ENCODE results near the gene PLCB3. TPM values are rescaled to one million over a fixed set of nuclear protein-coding genes. Genes with fewer than 3 reads are reported as not detected.
A peak's percentile ranks its signal among the peaks of the same experiment; 100 is the strongest.

PLCB3 gene
- total RNA-seq, 4 donors from 2014 or later, result 14.7 to 26.5 (median 19.7) TPM

DNA sequence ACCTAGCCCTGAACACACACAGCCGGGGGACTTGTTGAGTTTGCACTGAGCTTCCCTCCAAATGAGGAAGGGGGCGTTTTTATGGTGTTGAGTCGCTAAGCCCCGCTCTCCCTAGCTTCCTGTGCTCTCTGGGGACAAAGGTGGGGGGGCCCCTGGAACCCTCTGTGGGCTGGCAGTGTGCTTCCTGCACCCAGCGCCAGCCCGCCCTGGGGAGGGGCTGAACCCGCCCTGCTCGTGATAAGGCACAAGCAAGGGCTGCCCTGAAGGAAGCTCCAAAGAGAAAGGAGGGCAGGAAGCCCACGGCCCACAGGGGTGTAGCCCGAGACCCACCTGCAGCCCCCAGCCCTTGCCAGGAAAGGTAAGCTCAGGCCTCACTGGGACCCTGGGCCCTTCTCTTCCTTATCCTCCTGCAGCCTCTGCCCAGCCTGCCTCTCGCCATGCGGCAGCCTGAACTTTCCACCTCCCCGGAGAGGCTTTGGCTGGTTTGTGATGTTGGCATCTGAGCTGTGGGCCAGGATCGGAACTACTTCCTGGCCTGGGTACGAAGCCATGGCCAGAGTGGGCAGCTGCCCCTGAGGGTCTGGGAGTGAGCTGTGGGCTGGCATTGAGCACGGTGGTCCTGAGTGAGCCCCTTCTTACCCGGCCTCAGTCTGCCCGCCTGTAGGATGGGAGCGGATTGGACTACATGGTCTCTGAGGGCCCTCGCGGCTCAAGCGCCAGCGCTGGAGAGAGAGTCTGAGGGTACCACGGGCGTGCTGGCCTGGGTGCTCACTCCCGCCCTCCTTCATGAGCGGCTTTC is 44.7 kb upstream of the PLCB3 start, which contains the start of gene FERMT3:
TSS of gene FERMT3 (plus strand) at position 265 of the 799 bp plus-strand sequence. CDS start 644 bp downstream, outside the sequence.
- no peak for DNase-seq (ENCODE audit: low spot score)
- ATAC-seq (ENCODE audit: low FRiP score), result no peak
- TF ChIP-seq, protein P1, sequence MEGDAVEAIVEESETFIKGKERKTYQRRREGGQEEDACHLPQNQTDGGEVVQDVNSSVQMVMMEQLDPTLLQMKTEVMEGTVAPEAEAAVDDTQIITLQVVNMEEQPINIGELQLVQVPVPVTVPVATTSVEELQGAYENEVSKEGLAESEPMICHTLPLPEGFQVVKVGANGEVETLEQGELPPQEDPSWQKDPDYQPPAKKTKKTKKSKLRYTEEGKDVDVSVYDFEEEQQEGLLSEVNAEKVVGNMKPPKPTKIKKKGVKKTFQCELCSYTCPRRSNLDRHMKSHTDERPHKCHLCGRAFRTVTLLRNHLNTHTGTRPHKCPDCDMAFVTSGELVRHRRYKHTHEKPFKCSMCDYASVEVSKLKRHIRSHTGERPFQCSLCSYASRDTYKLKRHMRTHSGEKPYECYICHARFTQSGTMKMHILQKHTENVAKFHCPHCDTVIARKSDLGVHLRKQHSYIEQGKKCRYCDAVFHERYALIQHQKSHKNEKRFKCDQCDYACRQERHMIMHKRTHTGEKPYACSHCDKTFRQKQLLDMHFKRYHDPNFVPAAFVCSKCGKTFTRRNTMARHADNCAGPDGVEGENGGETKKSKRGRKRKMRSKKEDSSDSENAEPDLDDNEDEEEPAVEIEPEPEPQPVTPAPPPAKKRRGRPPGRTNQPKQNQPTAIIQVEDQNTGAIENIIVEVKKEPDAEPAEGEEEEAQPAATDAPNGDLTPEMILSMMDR (IDR thresholded peaks at IDR 0.05), result no peak

DNA sequence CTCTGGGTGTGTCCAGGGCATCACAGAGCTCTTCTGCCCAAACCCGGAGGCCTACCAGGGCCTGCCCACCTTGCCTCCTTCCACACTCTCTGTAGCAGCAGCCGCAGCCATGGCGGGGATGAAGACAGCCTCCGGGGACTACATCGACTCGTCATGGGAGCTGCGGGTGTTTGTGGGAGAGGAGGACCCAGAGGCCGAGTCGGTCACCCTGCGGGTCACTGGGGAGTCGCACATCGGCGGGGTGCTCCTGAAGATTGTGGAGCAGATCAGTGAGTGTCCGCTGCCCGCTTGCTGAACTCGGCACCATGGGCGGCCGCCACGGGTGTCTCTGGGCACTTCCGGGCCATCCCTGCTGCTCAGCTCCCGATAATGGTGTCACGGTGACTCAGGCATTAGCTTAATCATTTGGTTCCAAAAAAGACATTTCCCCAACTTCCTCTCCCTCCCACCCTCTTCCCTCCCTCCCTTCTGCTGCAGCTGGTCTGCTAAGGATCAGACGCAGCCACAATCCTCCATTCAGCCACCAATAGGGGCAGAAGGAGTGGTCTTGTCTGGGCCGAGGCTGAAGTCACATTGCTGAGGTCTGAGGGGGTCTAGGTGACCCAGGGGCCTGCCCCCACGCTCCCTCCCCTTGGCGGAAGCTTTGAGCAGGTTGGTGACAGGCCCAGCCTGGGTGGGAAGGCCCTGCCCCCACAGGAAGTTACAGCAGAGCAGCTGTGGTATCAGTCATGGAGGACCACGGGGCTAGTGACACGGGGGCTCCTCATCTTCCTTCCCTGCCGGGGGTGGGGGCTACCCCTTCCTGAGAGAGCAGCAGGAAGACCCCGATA is 43.9 kb upstream of the PLCB3 start:
- peak; percentile 31 for ATAC-seq (ENCODE audit: low FRiP score)

DNA sequence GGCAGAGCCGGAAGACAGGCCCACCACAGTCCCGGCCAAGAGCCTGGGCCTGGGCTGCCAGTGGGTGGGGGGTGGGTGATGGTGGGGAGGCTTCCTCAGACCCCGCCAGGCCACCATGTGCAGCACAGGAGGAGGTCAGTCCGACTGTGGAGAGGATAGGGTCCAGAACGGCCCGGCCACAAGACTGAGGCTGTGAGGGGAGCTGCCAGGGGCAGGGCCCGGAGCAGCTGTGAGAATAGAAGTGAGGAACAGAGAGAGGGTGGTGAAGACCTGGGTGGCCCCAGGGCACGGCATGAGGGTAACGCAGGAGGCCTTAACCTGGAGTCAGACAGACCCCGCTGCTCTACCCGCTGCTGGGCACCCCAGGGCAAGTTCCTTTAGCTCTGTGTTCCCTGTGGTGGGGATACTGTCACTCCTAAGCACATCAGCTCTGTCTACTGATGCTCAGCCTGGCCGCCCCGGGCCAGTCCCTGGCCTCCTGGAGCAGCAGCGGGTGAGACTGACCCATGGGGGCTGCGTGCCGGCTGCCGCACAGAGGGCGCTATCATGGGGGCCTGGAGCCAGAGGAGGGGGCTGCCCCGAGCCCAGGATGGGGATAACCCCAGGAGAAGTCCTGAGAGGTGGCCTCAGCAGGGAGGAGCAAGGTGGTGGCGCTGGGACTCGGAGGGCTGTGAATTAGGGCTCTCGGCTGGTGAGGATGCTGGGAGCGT is 43.1 kb upstream of the PLCB3 start:
- DNase-seq (ENCODE audit: low spot score) (no peak), ATAC-seq (ENCODE audit: low FRiP score) (no peak)
- TF ChIP-seq, protein P1 (IDR thresholded peaks at IDR 0.05), result no peak

More for the DNA sequence above, 43.9 kb upstream of the PLCB3 start:
- DNase-seq (ENCODE audit: low spot score), result no peak
- TF ChIP-seq, protein P1 (IDR thresholded peaks at IDR 0.05), result no peak

DNA sequence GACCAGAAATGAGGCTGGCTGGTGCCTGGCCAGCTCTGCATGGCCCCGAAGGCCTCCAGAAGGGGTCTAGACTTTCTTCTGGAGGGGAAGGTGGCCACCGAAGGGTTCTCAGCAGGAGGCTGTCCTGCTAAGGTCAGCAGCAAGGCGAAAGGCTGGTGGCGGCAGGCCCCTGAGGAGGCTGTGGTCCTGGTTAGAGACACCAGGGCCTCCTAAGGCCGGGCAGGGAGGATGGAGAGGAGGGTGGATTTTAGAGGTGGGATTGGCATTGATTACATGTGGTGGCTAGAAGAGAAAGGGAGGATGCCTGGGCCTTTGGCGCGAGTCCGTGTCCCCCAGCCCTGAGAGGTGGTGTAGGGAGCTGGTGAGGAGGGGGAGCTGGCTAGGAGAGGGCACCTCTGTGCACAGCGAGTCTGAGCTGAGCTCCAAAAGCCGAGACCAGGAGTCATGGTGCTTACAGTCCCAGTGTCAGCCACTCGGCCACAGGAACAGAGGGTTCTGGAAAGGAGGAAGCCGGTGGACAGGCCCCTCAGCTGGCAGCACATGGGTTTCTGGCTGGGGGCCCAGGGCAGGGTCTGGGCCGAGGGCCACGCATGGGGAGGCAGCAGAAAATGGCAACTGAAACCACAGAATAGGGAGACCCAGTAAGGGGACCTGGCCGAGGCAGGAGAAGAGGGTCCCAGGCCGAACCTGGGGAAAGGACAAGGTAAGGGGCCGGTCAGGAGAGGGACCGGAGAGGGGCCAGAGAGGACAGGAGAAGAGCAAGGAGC is 42.4 kb upstream of the PLCB3 start:
- ATAC-seq (ENCODE audit: low FRiP score) (no peak), DNase-seq (ENCODE audit: low spot score) (no peak)
- TF ChIP-seq, protein P1 (IDR thresholded peaks at IDR 0.05), result no peak

DNA sequence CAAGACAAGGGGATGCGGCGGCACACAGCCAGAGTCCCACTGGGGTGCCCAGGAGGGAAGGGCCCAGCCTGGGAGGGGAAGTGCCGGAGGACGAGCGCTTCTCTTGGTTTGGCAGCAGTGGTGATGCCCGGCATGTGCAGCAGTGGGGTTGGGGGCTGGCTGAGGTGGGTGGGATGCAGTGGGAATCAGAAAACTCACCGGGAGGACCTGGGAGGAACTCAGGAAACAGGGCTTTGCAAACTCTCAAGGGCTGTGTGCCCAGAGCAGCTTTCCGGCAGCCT is 41.8 kb upstream of the PLCB3 start:
- ATAC-seq (ENCODE audit: low FRiP score) (no peak), DNase-seq (ENCODE audit: low spot score) (no peak)
- TF ChIP-seq, protein P1 (IDR thresholded peaks at IDR 0.05), result no peak

DNA sequence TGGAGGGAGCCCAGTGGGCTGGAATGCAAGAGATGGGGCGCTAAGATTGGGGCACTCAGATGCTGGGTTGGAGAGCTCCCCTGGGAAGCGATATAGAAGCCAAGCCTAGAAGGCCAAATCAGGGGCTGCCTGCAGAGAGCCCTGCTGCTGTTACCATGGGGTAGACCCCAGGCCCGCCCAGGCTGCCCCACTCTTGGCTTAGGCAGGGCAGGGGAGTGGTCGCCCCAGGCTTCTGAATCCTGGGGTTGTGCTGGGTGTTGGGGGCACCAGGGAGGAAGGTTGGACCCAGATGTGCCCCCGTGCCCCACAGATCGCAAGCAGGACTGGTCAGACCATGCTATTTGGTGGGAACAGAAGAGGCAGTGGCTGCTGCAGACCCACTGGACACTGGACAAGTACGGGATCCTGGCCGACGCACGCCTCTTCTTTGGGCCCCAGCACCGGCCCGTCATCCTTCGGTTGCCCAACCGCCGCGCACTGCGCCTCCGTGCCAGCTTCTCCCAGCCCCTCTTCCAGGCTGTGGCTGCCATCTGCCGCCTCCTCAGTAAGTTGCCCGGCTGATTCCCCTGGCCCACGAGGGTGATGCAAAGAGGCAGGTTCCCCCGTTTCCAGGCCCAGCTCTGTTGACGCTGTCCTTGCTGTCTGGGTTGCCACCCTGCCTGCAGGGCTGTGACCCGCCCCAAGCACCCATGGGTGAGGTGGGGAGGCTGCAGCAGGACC is 40.9 kb upstream of the PLCB3 start:
- ATAC-seq (ENCODE audit: low FRiP score), result no peak
- DNase-seq (ENCODE audit: low spot score), result no peak
- TF ChIP-seq, protein P1 (IDR thresholded peaks at IDR 0.05), result no peak

All from omental fat pad (tissue), 4 donors.